Astrocyte (in vitro differentiated cells and primary cell): Measurements from ENCODE around the gene SERINC1.

Source experiments
- EZH2 ChIP-seq: IDR thresholded peaks from 2 replicates; pipeline ENCODE4 v1.6.1; 2012; ENCODE audit warnings: mild to moderate bottlenecking, low read length, inconsistent platforms; ENCODE audit not compliant: insufficient read depth
- TF ChIP-seq, protein P1 (sequence below): IDR thresholded peaks from 2 replicates; pipeline ENCODE4 v1.5.1; 2011; ENCODE audit warnings: low read depth, mild to moderate bottlenecking, inconsistent platforms, low read length, moderate library complexity; ENCODE audit not compliant: insufficient read depth

DNA sequence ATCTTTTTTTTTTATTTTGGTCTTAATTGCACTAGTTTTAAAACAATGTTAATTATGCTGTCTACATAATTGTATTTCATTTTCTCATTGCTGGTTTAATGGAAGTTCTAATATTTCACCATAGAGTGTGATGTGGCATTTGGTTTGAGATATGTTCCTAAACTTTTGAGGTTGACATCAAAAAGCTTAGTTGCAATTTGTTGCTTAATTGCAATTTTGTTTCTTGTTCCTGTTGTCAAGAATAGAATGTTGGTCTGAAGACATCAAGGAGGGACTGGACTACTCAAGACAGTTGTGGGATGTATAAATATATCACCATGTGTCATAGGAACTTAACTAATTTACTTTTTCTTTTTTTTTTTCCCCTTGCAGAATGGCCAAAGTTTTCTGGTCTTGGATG lies 59.6 kb downstream of the SERINC1 start:
- TF ChIP-seq, protein P1, sequence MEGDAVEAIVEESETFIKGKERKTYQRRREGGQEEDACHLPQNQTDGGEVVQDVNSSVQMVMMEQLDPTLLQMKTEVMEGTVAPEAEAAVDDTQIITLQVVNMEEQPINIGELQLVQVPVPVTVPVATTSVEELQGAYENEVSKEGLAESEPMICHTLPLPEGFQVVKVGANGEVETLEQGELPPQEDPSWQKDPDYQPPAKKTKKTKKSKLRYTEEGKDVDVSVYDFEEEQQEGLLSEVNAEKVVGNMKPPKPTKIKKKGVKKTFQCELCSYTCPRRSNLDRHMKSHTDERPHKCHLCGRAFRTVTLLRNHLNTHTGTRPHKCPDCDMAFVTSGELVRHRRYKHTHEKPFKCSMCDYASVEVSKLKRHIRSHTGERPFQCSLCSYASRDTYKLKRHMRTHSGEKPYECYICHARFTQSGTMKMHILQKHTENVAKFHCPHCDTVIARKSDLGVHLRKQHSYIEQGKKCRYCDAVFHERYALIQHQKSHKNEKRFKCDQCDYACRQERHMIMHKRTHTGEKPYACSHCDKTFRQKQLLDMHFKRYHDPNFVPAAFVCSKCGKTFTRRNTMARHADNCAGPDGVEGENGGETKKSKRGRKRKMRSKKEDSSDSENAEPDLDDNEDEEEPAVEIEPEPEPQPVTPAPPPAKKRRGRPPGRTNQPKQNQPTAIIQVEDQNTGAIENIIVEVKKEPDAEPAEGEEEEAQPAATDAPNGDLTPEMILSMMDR: no peak
- TF ChIP-seq EZH2: no peak
